CD4-positive, alpha-beta T cell treated with Interferon alpha-2 for 1 hour (primary cell): ENCODE results near the gene MKI67.
A peak's percentile ranks its signal among the peaks of the same experiment; 100 is the strongest.
"Not testable (repeated sequence)": the region's sequence is repeated elsewhere in the genome, so short reads cannot be mapped to it uniquely, and the experiment has no call there.

ENCODE experiments used
- DNase-seq, 2 donors: peaks; one replicate each; pipeline ENCODE4 v3.0.0-alpha.2; 2020 to 2022

The MKI67 gene

GRCh38 chr10:128149267-128150014 is 23.2 kb upstream of the MKI67 start:
- no peak for DNase-seq

GRCh38 chr10:128147669-128148068 is 21.4 kb upstream of the MKI67 start:
- no peak for DNase-seq

DNA sequence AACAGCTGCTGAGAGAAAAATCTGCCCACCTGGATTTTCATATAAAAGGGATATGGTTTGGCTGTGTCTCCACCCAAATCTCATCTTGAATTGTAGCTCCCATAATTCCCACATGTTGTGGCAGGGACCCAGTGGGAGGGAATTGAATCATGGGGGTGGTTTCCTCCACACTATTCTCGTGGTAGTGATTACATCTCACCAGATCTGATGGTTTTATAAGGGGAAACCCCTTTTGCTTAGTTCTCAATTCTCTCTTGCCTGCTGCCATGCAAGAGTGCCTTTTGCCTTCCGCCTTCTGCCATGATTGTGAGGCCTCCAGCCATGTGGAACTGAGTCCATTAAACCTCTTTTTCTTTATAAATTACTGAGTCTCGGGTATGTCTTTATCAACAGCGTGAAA is 20.8 kb upstream of the MKI67 start:
- DNase-seq = peak in 1 of 2 donors; percentile 50

DNA sequence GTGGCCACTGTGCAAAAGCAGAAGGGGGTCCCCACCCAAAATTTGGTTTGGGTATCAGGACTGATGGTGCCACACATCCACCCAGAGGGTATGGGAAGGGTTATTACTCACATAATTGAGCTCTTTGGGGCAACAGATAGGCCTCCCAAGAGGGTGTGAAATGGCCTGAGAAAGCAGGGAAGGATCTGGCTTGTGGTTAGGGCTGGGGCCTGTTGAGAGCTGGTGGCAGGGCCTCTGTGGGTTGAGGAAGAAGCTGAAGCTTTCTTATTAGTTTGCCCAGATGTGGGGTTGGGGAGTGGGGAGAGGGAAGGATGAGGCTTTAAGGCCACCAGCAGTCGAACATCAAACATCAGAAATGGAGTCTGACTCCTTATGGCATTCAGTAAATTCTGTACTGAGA is 18.3 kb upstream of the MKI67 start:
- no peak for DNase-seq

- no peak for DNase-seq
Observed at GRCh38 chr10:128143531-128143930, 17.3 kb upstream of the MKI67 start.

GRCh38 chr10:128140425-128140824 is 14.2 kb upstream of the MKI67 start:
- DNase-seq = no peak

DNA sequence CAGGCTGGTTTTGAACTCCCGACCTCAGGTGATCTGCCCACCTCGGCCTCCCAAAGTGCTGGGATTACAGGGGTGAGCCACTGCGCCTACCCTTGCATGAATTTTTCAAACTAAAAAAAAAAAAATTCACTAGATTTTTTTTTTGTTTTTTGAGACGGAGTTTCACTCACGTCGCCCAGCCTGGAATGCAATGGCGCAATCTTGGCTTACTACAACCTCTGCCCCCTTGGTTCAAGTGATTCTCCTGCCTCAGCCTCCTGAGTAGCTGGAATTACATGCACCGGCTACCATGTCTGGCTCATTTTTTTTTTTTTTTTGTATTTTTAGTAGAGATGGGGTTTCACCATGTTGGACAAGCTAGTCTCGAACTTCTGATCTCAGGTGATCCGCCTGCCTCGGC is 12.2 kb upstream of the MKI67 start:
- DNase-seq = not testable (repeated sequence)

- DNase-seq = no peak
Observed at GRCh38 chr10:128137877-128138276, 11.7 kb upstream of the MKI67 start.

DNA sequence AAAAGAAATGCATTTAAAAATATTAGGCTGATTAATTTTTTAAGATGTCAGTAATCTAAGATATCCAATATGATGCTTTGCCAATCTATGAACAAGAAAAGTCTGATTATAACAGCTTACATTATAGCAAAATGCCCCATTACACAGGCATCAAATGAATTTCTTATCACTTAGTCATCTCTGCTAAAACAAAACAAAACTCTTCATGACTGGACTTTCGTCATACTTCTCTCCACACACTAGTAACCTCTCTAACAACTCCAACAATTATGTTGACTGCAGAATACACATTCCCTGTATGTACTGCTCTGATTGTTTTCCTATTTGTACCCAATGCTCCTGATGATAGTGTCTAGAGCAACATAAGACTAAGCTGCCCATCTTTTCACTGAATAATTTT is 3.8 kb upstream of the MKI67 start:
- DNase-seq = no peak

DNA sequence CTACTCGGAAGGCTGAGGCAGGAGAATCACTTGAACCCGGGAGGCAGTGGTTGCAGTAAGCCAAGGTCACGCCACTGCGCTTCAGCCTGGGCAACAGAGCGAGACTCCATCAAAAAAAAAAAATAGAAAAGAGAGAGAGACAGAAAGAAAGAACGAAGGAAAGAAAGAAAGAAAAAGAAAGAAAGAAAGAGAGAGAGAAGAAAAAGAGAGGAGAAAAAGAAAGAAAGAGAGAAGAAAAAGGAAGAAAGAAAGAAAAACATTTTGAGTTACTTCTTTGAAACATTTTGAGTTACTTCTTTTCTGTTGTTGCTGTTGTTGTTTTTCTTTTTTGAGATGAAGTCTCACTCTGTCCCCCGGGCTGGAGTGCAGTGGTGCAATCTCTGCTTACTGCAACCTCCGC is 2.4 kb upstream of the MKI67 start:
- DNase-seq = no peak

GRCh38 chr10:128125416-128125943 is 743 bp downstream of the MKI67 start:
- no peak for DNase-seq

GRCh38 chr10:128124813-128125403 is 1.3 kb downstream of the MKI67 start:
- no peak for DNase-seq

DNA sequence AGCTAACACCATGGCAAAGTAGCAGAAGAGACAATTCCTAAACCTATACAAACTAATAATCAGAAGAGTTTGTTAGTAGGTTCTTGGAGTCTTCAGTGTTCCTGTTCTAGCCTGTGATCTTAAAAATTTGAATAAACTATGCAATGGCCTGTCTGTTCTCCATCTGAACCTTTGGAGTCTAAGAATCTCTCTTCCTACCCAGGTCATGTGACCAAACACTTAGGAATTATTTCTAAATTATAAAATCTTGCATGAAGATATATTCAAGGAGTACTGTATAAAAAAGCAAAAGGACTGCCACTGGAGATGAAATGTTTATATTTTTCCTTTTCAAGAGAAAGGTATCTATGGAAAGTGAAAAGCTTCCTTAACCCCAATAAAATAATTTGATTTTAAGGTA is 2.4 kb downstream of the MKI67 start:
- no peak for DNase-seq

- no peak for DNase-seq
Observed at GRCh38 chr10:128122931-128123330, 3.3 kb downstream of the MKI67 start.

DNA sequence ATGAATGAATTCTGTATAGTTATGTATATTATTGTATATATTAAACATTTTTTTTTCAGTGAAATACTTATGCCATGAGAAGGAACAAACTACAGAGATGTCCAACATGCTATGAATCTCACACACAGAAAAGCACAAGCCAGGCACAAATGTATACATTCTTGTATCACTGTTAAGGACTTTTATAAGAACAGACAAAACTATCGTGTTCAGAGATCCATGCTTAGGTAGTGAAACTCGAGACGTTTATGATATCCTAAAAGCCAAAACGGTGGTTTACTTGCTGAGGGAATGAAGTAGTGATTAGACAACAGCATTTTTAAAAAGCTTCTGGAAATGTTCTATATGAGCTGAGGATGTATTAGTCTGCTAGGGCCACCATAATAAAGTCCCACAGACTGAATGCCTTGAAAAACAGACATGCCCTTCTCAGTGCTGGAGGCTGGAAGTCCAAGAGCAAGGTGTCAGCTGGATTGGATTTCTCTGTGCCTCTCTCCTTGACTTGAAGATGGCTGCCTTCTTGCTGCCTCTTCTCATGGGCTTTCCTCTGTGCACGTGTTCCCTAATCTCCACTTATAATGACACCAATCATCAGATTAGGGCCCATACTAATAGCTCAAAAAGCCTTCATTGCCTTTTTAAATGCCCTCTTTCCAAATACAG is 4.3 kb downstream of the MKI67 start:
- no peak for DNase-seq

DNA sequence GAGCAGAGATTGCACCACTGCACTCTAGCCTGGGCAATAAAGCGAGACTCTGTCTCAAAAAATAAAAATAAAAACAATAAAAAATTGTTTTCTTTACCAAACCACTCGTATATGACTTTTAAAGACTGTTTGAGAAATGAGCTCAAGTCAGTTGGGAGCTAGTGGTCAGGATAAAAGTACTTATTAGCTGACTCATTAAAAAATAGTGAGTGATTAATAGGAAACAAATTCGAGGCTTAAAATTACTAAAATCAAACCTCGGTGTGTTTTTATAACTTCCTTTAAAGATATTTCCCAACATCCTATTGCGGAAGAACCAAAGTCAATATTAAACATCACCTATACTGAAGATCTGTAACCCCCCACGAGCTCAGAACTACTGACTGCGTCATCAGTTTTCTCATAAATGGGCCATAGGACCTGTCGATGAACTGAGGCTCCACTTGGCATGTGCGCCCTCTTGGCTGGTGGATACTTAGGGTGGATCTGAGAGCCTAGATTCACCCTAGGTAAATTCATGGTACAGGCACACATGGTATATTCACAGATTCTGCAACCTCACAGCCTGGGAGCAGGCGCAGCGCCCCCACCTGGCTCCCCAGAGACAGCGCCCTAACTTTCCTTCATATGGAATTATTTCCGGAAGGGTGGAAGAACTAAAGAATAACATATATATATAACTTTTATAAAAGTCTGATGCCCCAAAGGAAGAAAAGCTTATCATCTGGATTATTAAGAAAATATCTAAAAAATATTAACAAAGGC is 9.2 kb downstream of the MKI67 start:
- DNase-seq = no peak

- no peak for DNase-seq
Observed at GRCh38 chr10:128116187-128116586, 10.0 kb downstream of the MKI67 start.

GRCh38 chr10:128115356-128115755 is 10.9 kb downstream of the MKI67 start:
- DNase-seq = no peak

- no peak for DNase-seq
Observed at GRCh38 chr10:128114901-128115300, 11.3 kb downstream of the MKI67 start.

DNA sequence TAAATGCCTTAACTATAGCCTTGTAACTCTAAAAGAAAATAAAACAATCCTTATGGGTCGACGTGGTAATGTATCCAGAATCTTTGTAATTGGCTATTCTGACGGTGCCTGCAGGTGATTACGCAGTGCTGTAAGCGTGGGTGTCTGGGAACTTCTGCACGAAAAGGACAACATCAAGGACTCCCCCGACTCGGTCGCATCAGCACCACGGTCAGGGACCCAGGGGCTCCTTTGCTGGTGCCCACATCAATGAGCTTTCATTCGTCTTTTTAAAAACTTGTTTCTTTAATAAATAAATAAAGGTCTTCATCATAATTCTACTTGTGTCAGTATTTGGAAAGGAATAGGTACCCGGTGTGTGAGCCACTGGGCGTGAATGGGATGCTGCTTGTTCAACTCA is 13.2 kb downstream of the MKI67 start:
- no peak for DNase-seq

GRCh38 chr10:128111696-128112095 is 14.5 kb downstream of the MKI67 start:
- DNase-seq = no peak

GRCh38 chr10:128110339-128110738 is 15.9 kb downstream of the MKI67 start:
- no peak for DNase-seq

GRCh38 chr10:128109707-128110106 is 16.5 kb downstream of the MKI67 start:
- DNase-seq = no peak
